GM12878 (cell line): ENCODE measurements around the gene DYNLL2. TPM values are rescaled to one million over a fixed set of nuclear protein-coding genes. Genes with fewer than 3 reads are reported as not detected.

Source experiments
- ATAC-seq: fragments of 200-7000 bp; cut with Tn5 transposase; 3 replicates; pipeline ENCODE4 v1.9.1; 2020; ENCODE audit warnings: mild to moderate bottlenecking, moderate library complexity
- BruUV-seq: library from RNA; stranded (reverse); fragments of 400-500 nt; replicated peaks from 2 replicates; lab custom pipeline; 2021; lab: Mats Ljungman, UMichigan
- CTCF ChIA-PET: fragments of 300-600 bp; sonication (Branson Sonifier 250); formaldehyde crosslinking; extraction: SDS; loops from one replicate; lab custom pipeline; 2021; ENCODE audit warnings: inconsistent platforms; lab: Yijun Ruan, JAX
- POLR2A ChIA-PET: fragments of 350-600 bp; formaldehyde crosslinking; extraction: SDS; loops from one replicate; lab custom pipeline; 2021; ENCODE audit warnings: inconsistent platforms; lab: Charles Lee
- RAD21 ChIA-PET: fragments of 300-600 bp; sonication (Branson Sonifier 250); formaldehyde crosslinking; loops from one replicate; lab custom pipeline; 2023; ENCODE audit warnings: antibody characterized with exemption; ENCODE audit not compliant: unreplicated experiment; lab: Charles Lee
- SMC1A ChIA-PET: fragments of 300-600 bp; sonication (Branson Sonifier 250); formaldehyde crosslinking; loops from one replicate; lab custom pipeline; 2023; ENCODE audit not compliant: unreplicated experiment, uncharacterized antibody; lab: Charles Lee
- DNase-seq: peaks from one replicate; pipeline ENCODE4 v3.0.0-alpha.2; 2011; ENCODE audit warnings: low read depth, low spot score
- FAIRE-seq: peaks from 3 replicates; lab custom pipeline; 2011; peaks lifted over from hg19 to GRCh38; lab: Jason Lieb, UNC
- H2AFZ ChIP-seq: 2 replicates; pipeline ENCODE4 v1.6.0; 2011; ENCODE audit warnings: low read depth, low read length, control low read depth; ENCODE audit not compliant: control insufficient read depth
- H3K27ac ChIP-seq: 2 replicates; pipeline ENCODE4 v1.5.1; 2011; ENCODE audit warnings: control low read depth; ENCODE audit not compliant: control insufficient read depth, insufficient read depth
- H3K27me3 ChIP-seq, 2 experiments: replicated peaks in 1 of 2; 2 replicates each; pipeline versions ENCODE4 v1.6.0 to v1.6.1; 2011; ENCODE audit warnings: low read length in 1 of 2; ENCODE audit not compliant: control insufficient read depth in 2 of 2, insufficient read depth in 2 of 2
- H3K36me3 ChIP-seq, 2 experiments: 2 replicates each; pipeline ENCODE4 v1.5.1; 2011; ENCODE audit warnings: low read length in 1 of 2; ENCODE audit not compliant: control insufficient read depth in 2 of 2, insufficient read depth in 2 of 2
- H3K4me1 ChIP-seq: 2 replicates; pipeline ENCODE4 v1.6.1; 2011; ENCODE audit warnings: mild to moderate bottlenecking, low read length, moderate library complexity, mixed read lengths; ENCODE audit not compliant: control insufficient read depth, insufficient read depth
- H3K4me2 ChIP-seq: 2 replicates; pipeline ENCODE4 v1.6.0; 2011; ENCODE audit warnings: control low read depth; ENCODE audit not compliant: control insufficient read depth, insufficient read depth
- H3K4me3 ChIP-seq: fragments of 200-600 bp; sonication (generic); 2 replicates; pipeline ENCODE4 v1.5.1; 2016
- H3K79me2 ChIP-seq: 2 replicates; pipeline ENCODE4 v1.6.0; 2011; ENCODE audit warnings: low read length; ENCODE audit not compliant: control insufficient read depth, insufficient read depth
- H3K9ac ChIP-seq: 2 replicates; pipeline ENCODE4 v1.8.0; 2011; ENCODE audit warnings: low read length, control low read depth, mixed read lengths; ENCODE audit not compliant: control insufficient read depth, insufficient read depth
- H3K9me3 ChIP-seq: replicated peaks from 3 replicates; pipeline ENCODE4 v1.5.1; 2011; ENCODE audit warnings: mild to moderate bottlenecking, low read length; ENCODE audit not compliant: control insufficient read depth, insufficient read depth
- H4K20me1 ChIP-seq: 2 replicates; pipeline ENCODE4 v1.6.0; 2011; ENCODE audit not compliant: control insufficient read depth, insufficient read depth
- CEBPB ChIP-seq, 2 experiments: fragments of 150-350 bp in 1 of 2; IDR thresholded peaks; 2 replicates each; pipeline ENCODE4 v1.6.1; 2012 to 2014; ENCODE audit warnings: low read depth in 2 of 2, low read length in 2 of 2, borderline replicate concordance in 1 of 2, inconsistent platforms in 1 of 2
- CREB1 ChIP-seq: IDR thresholded peaks from 2 replicates; pipeline ENCODE4 v1.6.1; 2012; ENCODE audit warnings: low read depth, mild to moderate bottlenecking, inconsistent platforms
- POLR2A ChIP-seq: IDR thresholded peaks from 2 replicates; pipeline ENCODE4 v1.6.1; 2011; ENCODE audit warnings: low read depth, mild to moderate bottlenecking, low read length
- POLR2AphosphoS5 ChIP-seq: IDR thresholded peaks from 2 replicates; pipeline ENCODE4 v1.6.1; 2011; ENCODE audit warnings: mild to moderate bottlenecking, low read length, inconsistent platforms
- WGBS: methylation state at CpG from one replicate; pipeline ENCODE4 v1.1.6; 2016; ENCODE audit warnings: low lambda C conversion rate; ENCODE audit not compliant: insufficient replicate concordance, insufficient coverage; ENCODE audit errors: missing lambda C conversion rate; 5-methylcytosine and 5-hydroxymethylcytosine counted together
- in situ Hi-C: fragments of 300-500 bp; cut with MboI; formaldehyde crosslinking; loops from 9 replicates; pipeline ENCODE4 v1.14.3; 2018; ENCODE audit warnings: mixed read lengths
- intact Hi-C: fragments of 100-400 bp; cut with micrococcal nuclease; formaldehyde crosslinking; loops from one replicate; pipeline ENCODE4 v1.14.2; 2022; ENCODE audit not compliant: unreplicated experiment
- polyA plus RNA-seq, 11 experiments: library from polyadenylated mRNA; depleted of rRNA in 4 of 11; unstranded in 6 of 11; stranded (reverse) in 5 of 11; fragments of >200 nt; fragmentation: Nextera tagmentation in 4 of 11; fragmentation: Illumina TruSeq in 1 of 11; extraction: Ambion mirVana in 4 of 11; extraction: Trizol in 1 of 11; gene quantifications; 1 replicate in 1 of 11; 2 replicates in 10 of 11; pipeline versions ENCODE4 v1.2.1 to v1.2.3, GENCODE V29; 2011 to 2016; ENCODE audit warnings: inconsistent platforms in 2 of 11, missing spikeins in 2 of 11, low read depth in 1 of 11
- total RNA-seq, 4 experiments: library from RNA; depleted of rRNA in 3 of 4; stranded (reverse); fragments of >200 nt in 3 of 4; fragmentation: Illumina TruSeq in 1 of 4; extraction: Trizol in 1 of 4; gene quantifications; 2 replicates each; pipeline versions ENCODE4 v1.2.1 to v1.2.3, GENCODE V29; 2013 to 2021

The DYNLL2 gene
- total and polyA plus RNA-seq, 10 of the 15 experiments (the other 5 are each of a cell fraction or from before 2014, with no cell fraction given), result 0.62 to 19.2 (median 9.1) TPM

DNA sequence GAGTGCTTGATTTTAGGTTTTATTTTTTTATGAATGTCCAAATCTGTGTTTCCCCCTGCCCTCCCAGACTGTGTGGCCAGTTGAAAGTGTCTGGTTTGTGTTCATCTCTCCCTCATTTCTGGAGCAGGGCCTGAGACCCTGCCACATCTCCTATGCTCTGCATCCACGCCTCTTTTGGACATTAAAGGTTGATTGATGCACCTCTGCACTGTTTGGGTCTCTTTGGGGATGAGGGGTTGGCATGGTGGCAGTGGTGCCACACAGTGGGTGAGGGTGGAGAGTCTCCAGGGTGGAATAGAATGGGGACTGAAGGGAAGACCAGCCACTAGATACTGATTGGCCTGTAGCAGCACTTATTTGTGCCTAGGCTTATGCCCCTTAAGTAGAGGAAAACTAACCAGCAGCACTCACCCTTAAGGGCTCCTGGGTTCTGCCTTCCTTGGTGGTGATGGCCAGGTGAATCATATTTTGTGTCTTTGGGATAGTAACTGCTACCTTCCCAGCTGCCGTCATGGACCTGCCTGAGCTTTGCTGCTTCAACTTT is 7.9 kb downstream of the DYNLL2 start:
- Histone ChIP-seq H3K79me2 (peaks cover 11% of the 10 kb centered on the region), H3K4me2 (no peak overlapping the region), H2AFZ (no peak overlapping the region), H3K9me3 (no peaks in the 10 kb centered on the region), H3K36me3 (peaks cover 15 to 32% of the 10 kb centered on the region in 2 experiments; a peak in 3 of 4 replicates), H3K4me1 (no peaks in the 10 kb centered on the region), H4K20me1 (peaks cover 9% of the 10 kb centered on the region), H3K4me3 (no peak overlapping the region), H3K27ac (no peak overlapping the region), H3K27me3 (no peaks in the 10 kb centered on the region), H3K9ac (no peak overlapping the region)
- no TSS peak for BruUV-seq
- ChIA-PET RAD21 (no interaction called here), CTCF (no interaction called here), SMC1A (no interaction called here), POLR2A (no interaction called here)
- DNase-seq (no peak), ATAC-seq (no peak), FAIRE-seq (no peak)
- intact Hi-C loops, result no loop called here
- 70% methylated on average over 2 of the region's 2 CpGs for WGBS
- TF ChIP-seq POLR2AphosphoS5 (peak; percentile 65; the same call in 1 of the 2 replicates), CEBPB (IDR thresholded peaks at IDR 0.05; ENCODE audit: borderline replicate concordance in 1 of 2, low read depth in 2 of 2, low read length in 2 of 2) (no peak)
- in situ Hi-C loops, result no loop called here

GRCh38 chr17:58092101-58092796 is 9.0 kb downstream of the DYNLL2 start:
- DNase-seq, result no peak
- CTCF ChIA-PET, result no interaction called here
- Histone ChIP-seq H3K27ac (no peak overlapping the region), H3K4me2 (no peak overlapping the region), H3K9me3 (no peaks in the 10 kb centered on the region), H3K9ac (no peak overlapping the region), H3K36me3 (peaks cover 12 to 27% of the 10 kb centered on the region in 2 experiments; a peak in 3 of 4 replicates), H3K27me3 (no peaks in the 10 kb centered on the region), H3K79me2 (peaks cover 3% of the 10 kb centered on the region), H4K20me1 (peaks cover 9% of the 10 kb centered on the region; the same call in 1 of the 2 replicates), H3K4me1 (no peaks in the 10 kb centered on the region), H2AFZ (no peak overlapping the region), H3K4me3 (no peak overlapping the region)
- POLR2A ChIA-PET, result no interaction called here
- ATAC-seq, result no peak
- 84% methylated on average over 4 of the region's 4 CpGs for WGBS
- RAD21 ChIA-PET, result no interaction called here
- SMC1A ChIA-PET, result interaction anchor here (1.0 kb wide), 1 partner anchor 97 kb away, joined by 3 read pairs; no protein-coding TSS in a partner anchor
- intact Hi-C loops (no loop called here), in situ Hi-C loops (no loop called here)
- FAIRE-seq, result no peak
- BruUV-seq, result no TSS peak
- TF ChIP-seq CREB1 (no peak), POLR2A (0 out of 2 replicates have a peak, but pooled peaks have one; percentile 32)
